Upper lobe of right lung (tissue), 1 donor: Measurements from ENCODE around the gene CANT1. TPM values are rescaled to one million over a fixed set of nuclear protein-coding genes. Genes with fewer than 3 reads are reported as not detected.

Experiments
- ATAC-seq: fragments of 200-7000 bp; cut with Tn5 transposase; one replicate; pipeline ENCODE4 v1.9.1; 2020; ENCODE audit warnings: mild to moderate bottlenecking, moderate library complexity
- DNase-seq: peaks from one replicate; pipeline ENCODE4 v3.0.0-alpha.2; 2020
- H3K27ac ChIP-seq: fragments of 200-600 bp; one replicate; pipeline ENCODE4 v1.8.0; 2022
- H3K27me3 ChIP-seq: fragments of 200-600 bp; one replicate; pipeline ENCODE4 v1.8.0; 2022; ENCODE audit warnings: mild to moderate bottlenecking
- H3K36me3 ChIP-seq: fragments of 200-600 bp; one replicate; pipeline ENCODE4 v1.8.0; 2022
- H3K4me1 ChIP-seq: fragments of 200-600 bp; one replicate; pipeline ENCODE4 v1.8.0; 2022
- H3K4me3 ChIP-seq: fragments of 200-600 bp; one replicate; pipeline ENCODE4 v1.8.0; 2022; ENCODE audit warnings: mild to moderate bottlenecking
- H3K9me3 ChIP-seq: fragments of 200-600 bp; one replicate; pipeline ENCODE4 v1.8.0; 2022
- intact Hi-C: fragments of 100-400 bp; cut with DNase I; formaldehyde crosslinking; loops from one replicate; pipeline ENCODE4 v1.11.0; 2022
- total RNA-seq: library from RNA; stranded (reverse); fragmentation: NEBNext Ultra II Directional; extraction: Animal tissue kit (Norgen Biotek cat#: 25700); gene quantifications from one replicate; pipeline ENCODE4 v1.2.1, GENCODE V29; 2021
- TF ChIP-seq, protein P1 (sequence below): fragments of 200-600 bp; IDR thresholded peaks from one replicate; pipeline ENCODE4 v1.8.0; 2022; ENCODE audit warnings: antibody characterized with exemption
- donor health status: DM: no; HTN: yes; CAD: no; lungs with severe emphysema.

Gene CANT1
- total RNA-seq, 1 donor from 2014 or later = 59.6 TPM

DNA sequence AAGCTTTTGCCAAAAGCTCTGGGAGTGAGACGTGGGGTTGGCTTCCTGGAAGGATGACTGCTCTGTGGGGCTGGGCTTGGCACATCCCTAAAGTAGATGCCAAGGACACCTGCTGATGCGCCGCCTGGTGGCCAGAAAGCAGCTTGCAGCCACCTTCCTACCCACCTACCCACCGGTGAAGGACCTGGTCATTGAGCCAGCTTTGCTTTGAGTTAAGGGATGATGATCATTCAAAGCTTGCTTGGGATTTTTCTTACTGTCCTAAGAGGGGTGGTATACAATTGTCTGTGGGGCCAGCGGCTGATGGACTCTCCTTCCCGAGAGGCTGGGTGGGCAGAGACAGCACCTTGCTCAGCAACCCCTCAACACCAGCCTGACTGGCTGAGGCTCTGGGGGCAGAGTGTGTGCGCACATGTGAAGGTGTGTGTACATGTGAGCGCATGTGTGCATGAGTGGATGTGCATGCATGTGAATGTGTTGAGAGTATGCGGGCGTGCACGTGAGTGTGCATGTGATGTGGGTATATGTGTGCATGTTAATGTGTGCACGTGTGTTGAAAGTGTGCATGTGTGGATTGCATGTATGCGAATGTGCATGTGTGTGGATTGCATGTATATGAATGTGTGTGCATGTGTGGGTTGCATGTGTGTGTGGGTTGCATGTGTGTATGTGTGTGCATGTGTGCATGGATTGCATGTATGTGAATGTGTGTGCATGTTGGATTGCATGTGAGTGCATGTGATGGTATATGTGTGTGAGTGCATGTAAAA is 33.0 kb upstream of the CANT1 start:
- H3K27me3 ChIP-seq = no peaks in the 10 kb centered on the region
- no peaks in the 10 kb centered on the region for H3K36me3 ChIP-seq
- DNase-seq (peak; percentile 89), ATAC-seq (peak; percentile 79)
- no peak overlapping the region for H3K27ac ChIP-seq
- H3K9me3 ChIP-seq = no peaks in the 10 kb centered on the region
- no peaks in the 10 kb centered on the region for H3K4me1 ChIP-seq
- TF ChIP-seq, protein P1, sequence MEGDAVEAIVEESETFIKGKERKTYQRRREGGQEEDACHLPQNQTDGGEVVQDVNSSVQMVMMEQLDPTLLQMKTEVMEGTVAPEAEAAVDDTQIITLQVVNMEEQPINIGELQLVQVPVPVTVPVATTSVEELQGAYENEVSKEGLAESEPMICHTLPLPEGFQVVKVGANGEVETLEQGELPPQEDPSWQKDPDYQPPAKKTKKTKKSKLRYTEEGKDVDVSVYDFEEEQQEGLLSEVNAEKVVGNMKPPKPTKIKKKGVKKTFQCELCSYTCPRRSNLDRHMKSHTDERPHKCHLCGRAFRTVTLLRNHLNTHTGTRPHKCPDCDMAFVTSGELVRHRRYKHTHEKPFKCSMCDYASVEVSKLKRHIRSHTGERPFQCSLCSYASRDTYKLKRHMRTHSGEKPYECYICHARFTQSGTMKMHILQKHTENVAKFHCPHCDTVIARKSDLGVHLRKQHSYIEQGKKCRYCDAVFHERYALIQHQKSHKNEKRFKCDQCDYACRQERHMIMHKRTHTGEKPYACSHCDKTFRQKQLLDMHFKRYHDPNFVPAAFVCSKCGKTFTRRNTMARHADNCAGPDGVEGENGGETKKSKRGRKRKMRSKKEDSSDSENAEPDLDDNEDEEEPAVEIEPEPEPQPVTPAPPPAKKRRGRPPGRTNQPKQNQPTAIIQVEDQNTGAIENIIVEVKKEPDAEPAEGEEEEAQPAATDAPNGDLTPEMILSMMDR = peak; percentile 90
- H3K4me3 ChIP-seq = no peak overlapping the region
- intact Hi-C loops = no loop called here

DNA sequence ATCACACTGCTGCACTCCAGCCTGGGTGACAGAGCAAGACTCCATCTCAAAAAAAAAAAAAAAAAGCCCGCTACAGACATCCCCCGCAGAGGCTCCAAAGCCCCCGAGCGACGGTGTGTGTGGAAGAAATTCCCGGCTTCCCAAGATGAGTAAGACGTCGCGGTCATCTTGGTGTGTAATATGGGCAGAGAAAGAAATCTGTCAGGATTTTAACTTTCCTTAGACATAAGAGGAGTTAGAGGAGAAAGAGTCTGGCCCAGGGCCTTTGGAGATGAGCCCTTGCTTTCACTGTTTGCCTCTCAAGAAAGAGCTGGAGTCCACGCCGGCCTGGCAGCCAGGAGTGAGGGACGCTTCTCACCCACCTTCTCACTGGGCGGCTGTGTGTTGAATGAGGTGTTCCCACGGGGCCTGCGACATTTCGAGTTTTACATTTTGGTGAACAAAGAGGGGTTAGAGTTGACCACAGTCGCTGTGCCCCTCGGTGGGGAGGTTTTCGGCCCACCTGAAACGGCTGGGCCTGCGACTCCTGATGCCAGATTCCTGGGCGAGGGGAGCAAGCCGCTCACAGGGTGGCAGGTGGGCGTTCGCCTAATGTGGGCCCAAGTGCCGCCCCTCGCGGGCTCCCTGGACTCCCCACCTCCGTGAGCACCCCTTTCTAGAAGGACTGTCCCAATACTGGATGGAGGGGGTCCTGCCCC is 32.3 kb upstream of the CANT1 start:
- Histone ChIP-seq H3K4me3 (no peak overlapping the region), H3K27ac (no peak overlapping the region), H3K27me3 (no peaks in the 10 kb centered on the region), H3K36me3 (no peaks in the 10 kb centered on the region), H3K4me1 (peaks cover 3% of the 10 kb centered on the region), H3K9me3 (no peaks in the 10 kb centered on the region)
- intact Hi-C loops = no loop called here
- TF ChIP-seq, protein P1 = no peak
- ATAC-seq (no peak), DNase-seq (no peak)

DNA sequence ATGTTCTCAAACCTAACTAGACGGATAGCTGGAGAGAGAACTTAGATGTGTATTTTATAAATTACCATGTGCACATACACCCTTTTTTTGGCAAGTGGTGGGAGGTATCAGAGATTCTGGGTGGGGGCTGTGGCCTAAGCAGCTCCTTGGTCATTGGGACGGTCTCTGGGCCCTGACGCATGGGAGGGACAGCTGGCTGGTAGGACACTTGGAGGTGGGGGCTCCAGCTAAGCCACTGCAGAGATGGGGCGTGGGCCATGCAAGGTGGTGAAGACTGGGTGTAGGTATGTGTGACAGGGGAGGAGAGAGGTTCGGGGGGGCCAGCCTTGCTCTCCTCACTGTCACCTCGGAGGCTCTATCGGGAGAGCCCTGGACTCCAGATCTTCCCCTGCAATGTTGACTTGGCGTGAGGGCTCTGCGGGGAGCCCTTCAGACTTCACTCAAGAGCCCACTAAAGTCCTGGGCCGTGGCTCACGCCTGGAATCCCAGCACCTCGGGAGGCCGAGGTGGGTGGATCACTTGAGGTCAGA is 31.5 kb upstream of the CANT1 start:
- Histone ChIP-seq H3K4me3 (no peak overlapping the region), H3K4me1 (peaks cover 10% of the 10 kb centered on the region), H3K27ac (no peak overlapping the region), H3K27me3 (no peaks in the 10 kb centered on the region), H3K9me3 (no peaks in the 10 kb centered on the region), H3K36me3 (no peaks in the 10 kb centered on the region)
- peak; percentile 57 for DNase-seq
- no peak for ATAC-seq
- intact Hi-C loops = no loop called here
- TF ChIP-seq, protein P1 = no peak

DNA sequence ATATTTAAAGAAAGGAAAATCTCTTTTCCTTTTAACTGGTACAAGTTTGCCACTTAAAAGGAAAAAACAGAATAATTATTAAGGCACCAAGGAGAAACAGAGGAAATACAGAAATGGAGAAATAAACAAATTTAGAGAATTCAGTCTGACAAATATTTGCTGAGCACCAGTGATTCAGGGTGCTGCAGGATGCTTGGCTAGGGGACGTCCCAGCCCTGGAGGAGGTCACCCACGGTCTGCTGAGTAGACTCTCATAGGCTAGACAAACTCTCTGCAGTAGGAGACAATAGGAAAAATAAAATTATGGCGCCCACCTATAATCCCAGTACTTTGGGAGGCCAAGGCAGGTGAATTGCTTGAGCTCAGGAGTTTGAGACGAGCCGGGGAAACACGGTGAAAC is 30.3 kb upstream of the CANT1 start:
- ATAC-seq = no peak
- TF ChIP-seq, protein P1 = no peak
- Histone ChIP-seq H3K27me3 (no peaks in the 10 kb centered on the region), H3K27ac (no peak overlapping the region), H3K9me3 (no peaks in the 10 kb centered on the region), H3K36me3 (no peaks in the 10 kb centered on the region), H3K4me1 (peaks cover 16% of the 10 kb centered on the region), H3K4me3 (no peak overlapping the region)
- intact Hi-C loops = no loop called here
- DNase-seq = no peak

DNA sequence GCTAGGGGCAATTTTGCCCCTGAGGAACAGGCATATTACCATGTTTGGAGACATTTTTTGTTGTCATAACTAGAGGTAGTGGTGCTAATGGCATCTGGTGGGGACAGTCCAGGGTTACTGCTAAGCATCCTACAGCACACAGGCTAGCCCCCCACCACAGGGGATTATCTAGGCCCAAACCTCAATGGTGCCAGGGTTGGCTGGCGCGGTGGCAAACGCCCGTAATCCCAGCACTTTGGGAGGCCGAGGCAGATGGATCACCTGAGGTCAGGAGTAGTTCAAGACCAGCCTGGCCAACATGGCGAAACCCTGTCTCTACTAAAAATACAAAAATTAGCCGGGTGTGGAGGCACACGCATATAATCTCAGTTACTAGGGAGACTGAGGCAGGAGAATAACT is 29.6 kb upstream of the CANT1 start:
- DNase-seq = peak; percentile 52
- H3K9me3 ChIP-seq = no peaks in the 10 kb centered on the region
- peaks cover 22% of the 10 kb centered on the region for H3K4me1 ChIP-seq
- no peaks in the 10 kb centered on the region for H3K27me3 ChIP-seq
- TF ChIP-seq, protein P1 = no peak
- no peak for ATAC-seq
- no peaks in the 10 kb centered on the region for H3K36me3 ChIP-seq
- intact Hi-C loops = no loop called here
- H3K4me3 ChIP-seq = no peak overlapping the region
- H3K27ac ChIP-seq = no peak overlapping the region
